GM12878 (cell line): ENCODE results near the gene PTPN12. TPM values are rescaled to one million over a fixed set of nuclear protein-coding genes. Genes with fewer than 3 reads are reported as not detected.

Source experiments
- ASH2L ChIP-seq: fragments of 300-600, 200-600 bp; sonication (generic); IDR thresholded peaks from 2 replicates; pipeline ENCODE4 v1.6.1; 2017; ENCODE audit warnings: low read depth, mild to moderate bottlenecking, borderline replicate concordance
- CBX3 ChIP-seq: fragments of 200-600 bp; sonication (generic); IDR thresholded peaks from 2 replicates; pipeline ENCODE4 v1.6.1; 2016; ENCODE audit warnings: low read depth, borderline replicate concordance
- polyA plus RNA-seq, 11 experiments: library from polyadenylated mRNA; depleted of rRNA in 4 of 11; unstranded in 6 of 11; stranded (reverse) in 5 of 11; fragments of >200 nt; fragmentation: Nextera tagmentation in 4 of 11; fragmentation: Illumina TruSeq in 1 of 11; extraction: Ambion mirVana in 4 of 11; extraction: Trizol in 1 of 11; gene quantifications; 1 replicate in 1 of 11; 2 replicates in 10 of 11; pipeline versions ENCODE4 v1.2.1 to v1.2.3, GENCODE V29; 2011 to 2016; ENCODE audit warnings: inconsistent platforms in 2 of 11, missing spikeins in 2 of 11, low read depth in 1 of 11
- total RNA-seq, 4 experiments: library from RNA; depleted of rRNA in 3 of 4; stranded (reverse); fragments of >200 nt in 3 of 4; fragmentation: Illumina TruSeq in 1 of 4; extraction: Trizol in 1 of 4; gene quantifications; 2 replicates each; pipeline versions ENCODE4 v1.2.1 to v1.2.3, GENCODE V29; 2013 to 2021
- TF ChIP-seq, protein P1 (sequence below): fragments of 450-650 bp; formaldehyde crosslinking; IDR thresholded peaks from 2 replicates; pipeline ENCODE4 v1.5.0; 2022; ENCODE audit warnings: mild to moderate bottlenecking, missing genetic modification characterization
- TF ChIP-seq, protein P2 (sequence below): fragments of 150-350 bp; IDR thresholded peaks from 2 replicates; pipeline ENCODE4 v1.6.1; 2014; ENCODE audit warnings: mild to moderate bottlenecking, low read depth, low read length
- TF ChIP-seq, protein P3 (sequence below): fragments of 450-650 bp; IDR thresholded peaks from 2 replicates; pipeline ENCODE4 v1.6.1; 2014; ENCODE audit warnings: mild to moderate bottlenecking
- TF ChIP-seq, protein P4 (sequence below): IDR thresholded peaks from 2 replicates; pipeline ENCODE4 v1.6.1; 2011; ENCODE audit warnings: mild to moderate bottlenecking, low read depth, low read length, moderate library complexity; ENCODE audit not compliant: insufficient replicate concordance

The PTPN12 gene
- total and polyA plus RNA-seq, 10 of the 15 experiments (the other 5 are each of a cell fraction or from before 2014, with no cell fraction given) = 6.6 to 52.9 (median 17.4) TPM

DNA sequence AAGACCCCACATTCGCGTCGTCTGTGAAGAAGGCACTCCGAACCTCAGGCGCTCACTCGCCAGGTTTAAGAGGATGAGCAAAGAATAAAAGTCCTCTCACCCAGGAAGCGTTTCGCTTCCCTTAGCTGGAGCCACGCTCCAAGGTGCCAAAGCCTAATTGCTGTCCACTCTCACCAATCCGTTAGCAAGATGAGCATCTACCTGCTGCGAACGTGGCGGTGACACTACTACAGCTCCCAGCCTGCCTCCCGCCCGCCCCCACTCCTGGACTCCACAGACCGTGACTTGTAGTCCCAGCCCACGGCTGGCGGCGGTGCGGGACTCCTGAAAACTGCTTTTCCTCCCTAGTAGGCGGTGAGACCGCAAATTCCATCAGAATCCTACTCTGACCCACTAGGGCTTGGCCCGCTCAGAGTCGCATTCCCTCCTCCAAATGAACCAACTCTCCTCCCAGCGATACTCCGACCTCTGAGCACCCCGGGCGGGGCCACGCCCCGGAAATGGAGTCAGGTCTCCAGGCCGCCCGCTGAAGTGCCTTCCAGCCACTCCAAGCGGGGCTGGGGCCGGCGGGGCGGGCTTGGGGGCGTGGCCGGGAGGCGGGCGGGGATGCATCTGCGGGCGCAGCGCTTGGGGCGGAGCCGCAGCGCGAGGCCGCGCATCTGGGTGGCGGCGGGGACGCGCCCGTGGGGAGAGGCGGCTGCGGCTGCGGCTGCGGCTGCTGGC is 521 bp upstream of the PTPN12 start (continued):
- TF ChIP-seq, protein P1, sequence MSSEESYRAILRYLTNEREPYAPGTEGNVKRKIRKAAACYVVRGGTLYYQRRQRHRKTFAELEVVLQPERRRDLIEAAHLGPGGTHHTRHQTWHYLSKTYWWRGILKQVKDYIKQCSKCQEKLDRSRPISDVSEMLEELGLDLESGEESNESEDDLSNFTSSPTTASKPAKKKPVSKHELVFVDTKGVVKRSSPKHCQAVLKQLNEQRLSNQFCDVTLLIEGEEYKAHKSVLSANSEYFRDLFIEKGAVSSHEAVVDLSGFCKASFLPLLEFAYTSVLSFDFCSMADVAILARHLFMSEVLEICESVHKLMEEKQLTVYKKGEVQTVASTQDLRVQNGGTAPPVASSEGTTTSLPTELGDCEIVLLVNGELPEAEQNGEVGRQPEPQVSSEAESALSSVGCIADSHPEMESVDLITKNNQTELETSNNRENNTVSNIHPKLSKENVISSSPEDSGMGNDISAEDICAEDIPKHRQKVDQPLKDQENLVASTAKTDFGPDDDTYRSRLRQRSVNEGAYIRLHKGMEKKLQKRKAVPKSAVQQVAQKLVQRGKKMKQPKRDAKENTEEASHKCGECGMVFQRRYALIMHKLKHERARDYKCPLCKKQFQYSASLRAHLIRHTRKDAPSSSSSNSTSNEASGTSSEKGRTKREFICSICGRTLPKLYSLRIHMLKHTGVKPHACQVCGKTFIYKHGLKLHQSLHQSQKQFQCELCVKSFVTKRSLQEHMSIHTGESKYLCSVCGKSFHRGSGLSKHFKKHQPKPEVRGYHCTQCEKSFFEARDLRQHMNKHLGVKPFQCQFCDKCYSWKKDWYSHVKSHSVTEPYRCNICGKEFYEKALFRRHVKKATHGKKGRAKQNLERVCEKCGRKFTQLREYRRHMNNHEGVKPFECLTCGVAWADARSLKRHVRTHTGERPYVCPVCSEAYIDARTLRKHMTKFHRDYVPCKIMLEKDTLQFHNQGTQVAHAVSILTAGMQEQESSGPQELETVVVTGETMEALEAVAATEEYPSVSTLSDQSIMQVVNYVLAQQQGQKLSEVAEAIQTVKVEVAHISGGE = no peak
- TF ChIP-seq, protein P2, sequence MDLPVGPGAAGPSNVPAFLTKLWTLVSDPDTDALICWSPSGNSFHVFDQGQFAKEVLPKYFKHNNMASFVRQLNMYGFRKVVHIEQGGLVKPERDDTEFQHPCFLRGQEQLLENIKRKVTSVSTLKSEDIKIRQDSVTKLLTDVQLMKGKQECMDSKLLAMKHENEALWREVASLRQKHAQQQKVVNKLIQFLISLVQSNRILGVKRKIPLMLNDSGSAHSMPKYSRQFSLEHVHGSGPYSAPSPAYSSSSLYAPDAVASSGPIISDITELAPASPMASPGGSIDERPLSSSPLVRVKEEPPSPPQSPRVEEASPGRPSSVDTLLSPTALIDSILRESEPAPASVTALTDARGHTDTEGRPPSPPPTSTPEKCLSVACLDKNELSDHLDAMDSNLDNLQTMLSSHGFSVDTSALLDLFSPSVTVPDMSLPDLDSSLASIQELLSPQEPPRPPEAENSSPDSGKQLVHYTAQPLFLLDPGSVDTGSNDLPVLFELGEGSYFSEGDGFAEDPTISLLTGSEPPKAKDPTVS = no peak
- TF ChIP-seq, protein P3, sequence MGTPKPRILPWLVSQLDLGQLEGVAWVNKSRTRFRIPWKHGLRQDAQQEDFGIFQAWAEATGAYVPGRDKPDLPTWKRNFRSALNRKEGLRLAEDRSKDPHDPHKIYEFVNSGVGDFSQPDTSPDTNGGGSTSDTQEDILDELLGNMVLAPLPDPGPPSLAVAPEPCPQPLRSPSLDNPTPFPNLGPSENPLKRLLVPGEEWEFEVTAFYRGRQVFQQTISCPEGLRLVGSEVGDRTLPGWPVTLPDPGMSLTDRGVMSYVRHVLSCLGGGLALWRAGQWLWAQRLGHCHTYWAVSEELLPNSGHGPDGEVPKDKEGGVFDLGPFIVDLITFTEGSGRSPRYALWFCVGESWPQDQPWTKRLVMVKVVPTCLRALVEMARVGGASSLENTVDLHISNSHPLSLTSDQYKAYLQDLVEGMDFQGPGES = no peak
- TF ChIP-seq ASH2L = no peak
- TF ChIP-seq, protein P4, sequence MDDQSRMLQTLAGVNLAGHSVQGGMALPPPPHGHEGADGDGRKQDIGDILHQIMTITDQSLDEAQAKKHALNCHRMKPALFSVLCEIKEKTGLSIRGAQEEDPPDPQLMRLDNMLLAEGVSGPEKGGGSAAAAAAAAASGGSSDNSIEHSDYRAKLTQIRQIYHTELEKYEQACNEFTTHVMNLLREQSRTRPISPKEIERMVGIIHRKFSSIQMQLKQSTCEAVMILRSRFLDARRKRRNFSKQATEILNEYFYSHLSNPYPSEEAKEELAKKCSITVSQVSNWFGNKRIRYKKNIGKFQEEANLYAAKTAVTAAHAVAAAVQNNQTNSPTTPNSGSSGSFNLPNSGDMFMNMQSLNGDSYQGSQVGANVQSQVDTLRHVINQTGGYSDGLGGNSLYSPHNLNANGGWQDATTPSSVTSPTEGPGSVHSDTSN = no peak
- no peak for TF ChIP-seq CBX3
